ENCODE data around the gene RPAP2.
"Not testable (repeated sequence)": the region's sequence is repeated elsewhere in the genome, so short reads cannot be mapped to it uniquely, and the experiment has no call there.

The RPAP2 gene

DNA sequence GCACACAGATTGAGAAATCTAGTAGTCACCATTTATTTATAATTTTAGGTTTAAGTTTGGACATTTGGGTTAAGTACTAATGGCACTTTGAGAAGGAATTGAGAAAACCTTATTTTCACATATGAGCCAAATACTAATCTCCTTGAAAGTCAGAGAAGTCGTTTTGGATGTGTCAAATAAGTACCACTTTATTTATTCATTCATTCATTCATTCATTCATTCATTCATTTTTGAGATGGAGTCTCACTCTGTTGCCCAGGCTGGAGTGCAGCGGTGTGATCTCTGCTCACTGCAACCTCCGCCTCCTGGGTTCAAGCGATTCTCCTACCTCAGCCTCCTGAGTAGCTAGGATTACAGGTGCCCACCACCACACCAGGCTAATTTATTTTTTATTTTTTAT, 79.1 kb downstream of the RPAP2 start:
- not testable (repeated sequence) for DNase-seq

DNA sequence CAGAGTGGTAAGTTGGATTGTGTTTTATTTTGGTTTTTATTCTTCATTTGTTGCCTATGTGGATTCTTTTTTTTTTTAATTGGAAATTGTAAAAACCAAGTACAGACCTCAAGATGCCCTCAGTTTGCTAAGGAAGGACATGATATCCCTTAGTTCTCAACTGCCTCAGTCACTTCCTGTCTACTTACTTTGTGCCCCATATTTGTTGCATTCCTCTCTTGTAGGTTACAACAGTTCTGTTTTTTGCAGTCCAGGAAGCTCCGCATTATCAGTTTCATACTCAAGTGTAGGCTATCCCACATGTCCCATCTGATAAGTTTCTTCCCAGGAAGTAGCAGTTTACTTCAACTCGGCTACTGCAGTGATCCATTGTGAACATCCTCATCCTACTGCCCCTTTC, 82.0 kb downstream of the RPAP2 start:
- DNase-seq, result no peak

DNA sequence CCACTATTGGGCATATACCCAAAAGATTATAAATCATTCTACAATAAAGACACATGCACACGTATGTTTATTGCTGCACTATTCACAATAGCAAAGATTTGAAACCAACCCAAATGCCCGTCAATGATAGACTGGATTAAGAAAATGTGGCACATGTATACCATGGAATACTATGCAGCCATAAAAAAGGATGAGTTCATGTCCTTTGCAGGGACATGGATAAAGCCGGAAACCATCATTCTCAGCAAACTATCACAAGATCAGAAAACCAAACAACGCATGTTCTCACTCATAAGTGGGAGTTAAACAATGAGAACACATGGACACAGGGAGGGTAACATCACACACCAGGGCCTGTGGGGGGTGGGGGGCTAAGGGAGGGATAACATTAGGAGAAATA, 95.1 kb downstream of the RPAP2 start:
- not testable (repeated sequence) for DNase-seq

DNA sequence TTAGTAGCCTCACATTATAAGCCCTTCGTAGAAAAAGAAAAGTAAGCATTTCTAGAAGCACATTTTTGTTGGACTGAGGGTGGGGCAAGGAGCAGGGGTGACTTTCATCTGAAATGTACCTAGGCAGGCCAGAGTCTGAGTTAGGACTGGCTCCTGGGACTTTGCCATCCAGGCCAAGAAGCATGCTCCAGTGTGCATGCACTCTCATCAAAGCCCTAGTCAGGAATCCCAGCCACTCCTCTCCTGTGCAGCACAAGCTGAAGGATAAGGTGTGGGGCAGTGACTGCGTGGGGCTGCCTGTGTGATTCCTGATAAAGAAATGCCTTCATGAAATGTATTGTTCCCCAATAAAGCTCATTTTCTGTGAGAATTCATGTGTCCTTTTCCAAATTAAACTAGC, 99.7 kb downstream of the RPAP2 start:
- DNase-seq, result no peak

DNA sequence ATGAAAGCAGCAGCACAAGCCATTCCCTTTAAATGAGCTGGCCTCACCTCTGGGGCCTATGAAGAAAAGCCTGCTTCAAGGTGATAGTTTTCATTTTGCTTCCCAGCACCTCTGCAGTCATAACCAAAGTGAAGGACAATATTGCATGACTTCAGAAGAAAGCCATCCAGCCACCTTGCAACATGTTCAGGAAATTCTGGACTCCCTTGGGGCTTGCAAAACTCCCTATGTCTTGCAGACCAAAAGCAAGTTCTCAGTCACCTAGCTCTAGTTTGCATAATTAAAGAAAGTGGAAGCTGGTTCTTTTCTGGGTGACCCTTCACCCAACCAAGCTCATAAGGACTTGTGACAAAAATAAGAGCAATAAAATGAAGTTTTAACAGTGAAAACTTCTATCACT, 100.2 kb downstream of the RPAP2 start:
- DNase-seq, result no peak

DNA sequence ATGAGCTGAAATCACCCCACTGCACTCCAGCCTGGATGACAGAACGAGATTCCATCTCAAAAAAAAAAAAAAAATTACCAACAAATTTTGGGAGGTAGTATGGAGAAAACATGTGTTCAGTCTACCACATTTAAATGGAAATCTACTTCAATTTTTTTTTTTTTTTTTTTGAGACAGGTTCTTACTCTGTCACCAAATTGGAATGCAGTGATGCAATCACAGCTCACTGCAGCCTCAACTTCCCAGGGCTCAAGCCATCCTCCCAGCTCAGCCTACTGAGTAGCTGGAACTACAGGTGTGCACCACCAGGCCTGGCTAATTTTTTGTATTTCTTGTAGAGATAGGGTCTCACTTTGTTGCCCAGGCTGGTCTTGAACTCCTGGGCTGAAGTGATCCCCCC, 105.8 kb downstream of the RPAP2 start:
- no peak for DNase-seq

DNA sequence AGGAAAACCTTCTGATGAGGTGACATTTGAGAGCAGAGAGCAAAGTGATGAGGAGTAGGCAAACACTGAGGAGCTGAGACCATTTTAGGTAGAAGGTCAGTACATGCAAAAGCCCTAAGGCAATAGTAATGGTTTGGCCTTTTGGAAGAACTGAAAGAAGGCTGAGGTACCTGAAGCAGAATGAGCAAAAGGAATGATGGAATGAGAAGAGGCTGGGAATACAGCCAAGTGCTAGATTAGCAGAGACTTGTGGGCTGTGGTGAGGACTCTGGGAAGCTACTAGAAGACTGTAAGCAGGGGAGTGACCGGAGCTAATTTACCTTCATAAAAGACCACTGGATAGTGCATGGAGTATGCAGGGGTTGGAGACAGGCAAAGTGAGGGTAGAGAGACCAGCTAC, 110.0 kb downstream of the RPAP2 start:
- no peak for DNase-seq

DNA sequence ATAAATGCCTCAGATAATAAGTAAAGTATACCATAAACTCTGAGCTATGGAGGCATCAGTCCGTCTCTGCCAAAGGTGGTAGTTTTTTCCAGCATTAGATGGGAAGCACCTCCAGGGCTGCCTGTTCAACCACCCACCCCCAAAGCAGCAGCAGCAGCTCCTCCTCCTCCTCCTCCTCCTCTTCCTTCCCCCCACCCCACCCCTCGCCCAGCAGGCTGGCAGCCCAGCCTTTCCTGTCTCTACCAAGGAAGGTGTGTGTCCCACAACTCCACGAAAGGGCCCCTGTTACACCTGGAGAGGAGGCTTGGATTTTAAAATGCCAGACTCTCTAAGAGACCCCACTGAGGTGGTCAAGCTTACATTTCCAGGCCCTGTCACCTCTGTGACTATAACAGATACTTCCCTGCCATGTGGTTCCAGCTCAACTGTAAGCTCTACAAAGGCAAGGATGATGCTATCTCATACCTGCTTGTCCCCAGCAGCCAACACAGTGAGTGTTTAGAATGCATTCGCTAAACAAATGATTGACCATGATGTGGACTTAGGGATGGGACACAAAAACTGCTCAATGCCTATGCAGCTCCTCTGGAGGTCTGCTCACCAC, 111.2 kb downstream of the RPAP2 start:
- no peak for DNase-seq

DNA sequence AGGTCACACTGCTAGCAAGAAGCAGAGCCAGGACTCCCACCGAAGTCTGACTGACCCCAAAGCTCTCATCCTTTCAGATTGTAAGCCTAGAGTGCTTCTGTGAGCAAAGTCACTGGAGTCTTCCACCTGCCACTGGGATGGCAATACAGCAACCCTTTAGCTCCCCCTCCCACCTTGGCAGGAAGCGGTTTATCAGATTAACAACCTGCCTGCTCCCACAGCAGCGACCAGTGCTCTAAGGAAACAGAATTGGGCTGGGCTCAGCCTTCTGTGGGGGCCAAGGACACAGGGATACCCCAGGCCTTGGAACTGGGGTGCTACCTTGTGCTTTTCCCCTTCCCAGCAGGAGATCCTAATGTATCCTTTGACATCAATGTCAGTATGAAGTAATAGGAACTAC, 111.8 kb downstream of the RPAP2 start:
- no peak for DNase-seq

DNA sequence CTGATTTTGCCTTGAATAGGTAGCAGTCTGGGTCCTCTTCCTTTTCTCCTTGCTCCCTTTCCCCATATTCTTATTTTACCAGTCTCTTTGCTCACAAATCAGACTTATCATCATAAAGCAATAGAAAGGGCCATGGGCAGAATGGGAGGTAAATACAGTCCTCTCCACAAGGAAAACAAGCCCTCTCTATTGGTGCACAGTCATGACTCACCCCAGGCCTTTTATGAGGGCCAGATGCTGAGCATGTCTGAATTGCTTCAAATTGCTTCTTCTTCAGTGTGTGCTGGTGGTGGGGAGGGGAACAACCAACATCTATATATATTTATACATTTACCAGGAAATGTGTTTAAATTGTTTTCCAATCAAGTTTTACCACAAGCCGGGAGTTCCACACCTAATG, 112.7 kb downstream of the RPAP2 start:
- DNase-seq, result peak; percentile 46

DNA sequence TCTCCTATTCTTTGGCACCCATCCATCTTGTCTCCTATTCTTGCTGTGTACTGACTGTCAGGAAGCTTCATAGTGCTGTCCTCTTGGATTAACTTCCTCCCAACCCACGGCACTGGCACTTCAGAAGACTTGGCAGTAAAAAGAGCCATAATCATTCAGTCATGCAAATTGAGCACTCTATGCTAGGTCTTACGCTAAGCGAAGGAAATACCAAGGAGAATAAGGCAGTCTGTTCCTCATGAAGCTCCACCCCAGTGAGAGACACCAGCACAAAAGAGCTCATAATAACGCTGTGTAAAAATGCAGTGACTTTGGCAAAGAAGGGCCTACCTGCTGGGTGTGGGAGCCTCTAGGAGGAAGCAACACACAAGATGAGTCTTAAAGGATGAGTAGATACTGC, 120.8 kb downstream of the RPAP2 start:
- DNase-seq, result no peak

DNA sequence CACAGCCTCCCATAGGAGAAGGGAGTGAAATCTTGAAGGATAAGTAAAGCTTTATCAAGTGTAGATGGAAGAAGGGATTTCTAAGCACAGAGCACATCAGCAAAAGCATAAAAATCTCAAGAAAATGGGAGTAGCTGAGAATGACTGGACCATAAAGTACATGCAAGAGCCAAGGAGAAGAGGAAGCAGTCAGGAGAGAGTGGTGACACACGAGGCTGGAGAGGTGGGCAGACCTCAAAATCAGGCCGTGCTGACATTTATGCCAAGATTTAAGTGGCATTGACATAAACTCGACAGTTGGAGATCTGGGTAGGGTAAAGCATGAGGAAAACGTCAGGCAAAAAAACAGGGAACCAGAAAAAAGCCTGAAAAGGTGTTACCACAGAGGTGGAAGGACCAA, 125.5 kb downstream of the RPAP2 start:
- DNase-seq, result no peak

DNA sequence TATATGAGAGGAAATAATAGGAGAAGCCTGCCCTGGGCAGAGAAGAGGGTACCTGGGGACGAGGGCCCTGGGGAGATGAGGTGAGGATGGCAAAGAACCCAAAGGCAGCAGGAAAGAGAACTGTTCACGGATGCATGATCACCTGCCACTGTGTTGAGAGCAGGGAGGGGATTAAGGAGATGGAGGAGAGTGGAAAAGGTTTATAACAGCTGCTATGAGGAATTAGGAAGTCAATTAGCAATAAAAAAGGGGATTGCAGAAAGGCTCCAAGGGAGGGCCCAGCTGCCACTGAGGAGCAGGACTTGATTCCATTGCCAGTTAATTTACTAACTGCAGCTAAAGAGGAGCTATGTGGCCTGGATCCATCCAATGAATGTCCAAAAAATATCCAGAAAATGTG, 126.8 kb downstream of the RPAP2 start:
- no peak for DNase-seq

DNA sequence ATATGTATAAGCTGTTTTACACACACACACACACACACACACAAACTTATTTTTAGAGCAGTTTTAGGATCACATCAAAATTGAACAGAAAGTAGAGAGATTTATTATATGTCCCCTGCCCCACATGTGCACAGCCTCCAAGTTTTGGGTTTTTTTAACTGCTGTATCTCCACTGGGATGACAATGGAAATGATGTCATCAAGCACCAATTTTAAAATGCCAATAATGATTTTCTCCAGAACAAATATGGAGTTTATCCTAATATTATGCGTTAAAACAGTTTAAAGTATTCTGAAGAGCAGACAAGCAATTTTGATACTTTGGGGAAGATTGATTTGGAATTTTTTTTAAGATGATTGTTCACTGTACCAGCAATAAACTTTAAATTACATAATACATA, 131.2 kb downstream of the RPAP2 start:
- no peak for DNase-seq

DNA sequence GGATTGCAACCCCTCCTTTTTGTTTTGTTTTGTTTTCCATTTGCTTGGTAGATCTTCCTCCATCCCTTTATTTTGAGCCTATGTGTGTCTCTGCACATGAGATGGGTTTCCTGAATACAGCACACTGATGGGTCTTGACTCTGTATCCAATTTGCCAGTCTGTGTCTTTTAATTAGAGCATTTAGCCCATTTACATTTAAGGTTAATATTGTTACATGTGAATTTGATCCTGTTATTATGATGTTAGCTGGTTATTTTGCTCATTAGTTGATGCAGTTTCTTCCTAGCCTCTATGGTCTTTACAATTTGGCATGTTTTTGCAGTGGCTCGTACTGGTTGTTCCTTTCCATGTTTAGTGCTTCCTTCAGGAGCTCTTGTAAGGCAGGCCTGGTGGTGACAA, 135.7 kb downstream of the RPAP2 start:
- not testable (repeated sequence) for DNase-seq

DNA sequence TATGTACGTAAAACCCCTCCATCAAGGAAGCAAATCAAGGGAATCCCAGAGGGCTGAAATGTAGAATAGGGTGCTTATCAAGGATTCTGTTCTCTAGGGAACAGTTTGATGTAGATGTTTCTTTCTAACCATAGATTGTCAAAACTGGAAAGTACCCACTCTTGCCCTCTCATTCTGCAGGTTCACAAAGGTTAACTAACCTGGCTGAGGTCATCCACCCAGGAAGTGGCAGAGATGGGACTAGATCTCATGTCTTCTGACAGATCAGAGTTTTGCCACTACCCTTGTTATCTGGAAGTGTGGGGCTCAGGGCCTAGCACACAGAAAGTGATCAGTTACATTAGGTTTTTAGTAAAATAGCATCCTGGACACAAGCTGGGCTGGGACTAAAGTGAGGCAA, 140.4 kb downstream of the RPAP2 start:
- no peak for DNase-seq

DNA sequence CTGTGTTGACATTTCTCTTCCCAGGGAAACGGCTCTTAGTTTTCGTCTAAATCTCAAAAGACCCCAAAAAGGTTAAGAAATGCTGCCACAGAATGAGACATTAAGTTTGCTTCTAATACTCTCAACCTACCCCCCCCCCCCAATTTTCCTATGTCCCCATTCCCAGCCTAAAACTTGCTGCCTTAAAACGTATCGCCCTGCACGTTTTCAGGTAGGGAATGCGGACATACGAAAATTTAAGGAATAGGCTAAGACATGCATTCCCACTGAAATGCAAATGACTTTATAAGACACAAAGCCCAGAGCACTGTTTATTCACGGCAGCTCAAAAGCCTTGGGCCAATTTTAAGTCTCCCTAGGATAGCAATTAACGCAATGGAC, 142.4 kb downstream of the RPAP2 start:
- no peak for DNase-seq

DNA sequence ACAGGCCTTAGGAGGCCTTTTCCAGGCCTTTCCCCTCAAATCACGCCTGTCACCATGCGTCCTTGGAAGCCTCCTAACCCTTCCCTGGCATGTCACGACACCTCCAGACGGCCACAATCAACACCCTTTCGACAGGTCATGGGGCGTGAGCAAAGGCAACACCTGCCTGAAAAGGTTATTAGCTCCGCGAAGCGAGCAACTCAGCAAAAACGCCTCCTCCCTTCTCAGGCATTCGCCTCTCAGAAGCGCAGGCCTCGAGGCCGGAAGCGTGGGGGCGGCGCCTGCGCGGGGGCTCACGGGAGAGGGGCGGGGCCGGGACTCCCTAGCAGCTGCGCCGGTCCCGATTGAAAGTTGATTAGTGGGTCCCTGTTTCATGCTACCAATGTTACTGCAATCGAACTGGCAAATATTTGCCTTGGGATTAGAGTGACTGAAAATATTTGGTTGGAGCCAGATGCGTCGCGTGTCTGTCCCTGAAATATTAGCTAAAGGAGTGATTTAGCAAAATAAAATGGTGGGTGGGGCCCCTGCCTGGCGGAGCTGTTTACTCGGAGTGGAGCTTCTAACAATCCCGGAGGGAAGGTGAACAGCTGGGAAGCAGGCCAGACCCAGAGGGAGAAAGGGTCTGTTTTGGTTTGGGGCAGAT, 143.0 kb downstream of the RPAP2 start:
- DNase-seq, result peak; percentile 74

DNA sequence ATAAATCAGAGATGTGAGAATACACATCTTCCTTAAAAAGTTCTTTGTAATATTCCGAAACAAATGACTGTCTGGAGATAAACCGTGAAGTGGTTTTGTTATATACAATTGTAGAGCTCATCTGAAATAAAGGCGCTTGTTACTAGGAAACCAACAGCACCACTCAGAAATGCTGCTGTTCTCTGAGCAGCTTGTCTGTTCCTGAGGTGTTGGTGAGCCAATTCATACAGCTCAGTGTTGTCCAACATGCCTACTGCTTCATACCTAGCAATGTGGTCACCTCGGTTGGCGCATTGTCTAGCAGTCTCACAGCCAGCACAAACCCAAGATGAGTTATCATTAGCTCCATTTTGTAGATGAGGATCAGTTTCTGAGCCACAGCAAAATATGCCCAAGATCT, 143.5 kb downstream of the RPAP2 start:
- DNase-seq, result no peak

DNA sequence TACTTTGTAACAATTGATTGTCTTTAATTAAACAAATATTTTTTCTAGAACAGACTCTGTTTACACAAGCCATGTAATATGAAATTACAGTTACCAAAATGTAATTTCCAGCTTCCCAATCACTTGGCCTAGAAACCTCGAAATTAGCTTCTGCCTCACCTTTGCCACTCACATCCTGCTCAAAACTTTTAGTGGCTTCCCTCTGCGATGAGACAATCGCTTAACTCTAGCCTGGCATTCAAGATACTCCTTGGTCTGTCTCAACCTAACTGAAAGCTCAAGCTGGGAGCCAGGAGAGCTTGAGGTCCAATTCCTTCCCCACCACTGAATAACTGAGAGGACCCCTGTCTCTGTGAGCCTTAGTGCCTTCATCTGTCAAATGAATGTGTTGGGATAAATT, 145.0 kb downstream of the RPAP2 start:
- no peak for DNase-seq

DNA sequence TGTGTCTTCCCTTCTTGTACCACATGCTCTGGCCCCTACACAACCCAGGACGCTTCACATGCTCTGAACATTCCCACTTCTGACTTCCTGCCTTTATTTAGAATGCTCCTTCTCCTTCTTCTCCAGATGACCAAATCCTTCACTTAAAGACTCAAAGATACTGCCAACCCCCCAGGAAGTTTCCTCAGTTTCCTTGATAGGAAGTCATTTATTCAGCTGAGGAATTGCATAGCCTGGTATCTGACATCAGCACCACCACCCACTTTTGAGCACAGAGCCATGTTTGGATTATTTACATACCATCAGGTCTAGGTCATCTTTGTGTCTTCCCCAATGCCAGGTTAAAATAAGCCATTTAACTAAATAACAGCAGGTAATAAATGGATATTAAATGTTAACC, 145.5 kb downstream of the RPAP2 start:
- DNase-seq, result no peak

DNA sequence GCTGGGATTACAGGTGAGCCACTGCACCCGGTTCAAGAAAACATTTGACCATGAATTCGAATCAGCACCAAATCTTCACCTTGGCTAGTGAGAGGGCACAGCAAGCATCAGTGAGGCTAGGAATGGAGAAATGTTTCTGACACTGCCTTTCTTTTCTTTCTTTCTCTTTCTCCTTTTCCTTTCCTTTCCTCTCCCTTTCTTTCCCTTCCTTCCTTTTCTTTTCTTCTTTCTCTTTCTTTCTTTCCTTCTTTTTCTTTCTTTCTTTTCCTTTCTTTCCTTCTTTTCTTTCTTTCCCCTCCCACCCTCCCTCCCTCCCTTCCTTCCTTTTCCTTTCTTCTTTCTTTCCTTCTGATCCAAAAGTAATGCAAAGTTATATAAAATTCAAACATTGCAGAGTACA, 147.0 kb downstream of the RPAP2 start:
- no peak for DNase-seq

DNA sequence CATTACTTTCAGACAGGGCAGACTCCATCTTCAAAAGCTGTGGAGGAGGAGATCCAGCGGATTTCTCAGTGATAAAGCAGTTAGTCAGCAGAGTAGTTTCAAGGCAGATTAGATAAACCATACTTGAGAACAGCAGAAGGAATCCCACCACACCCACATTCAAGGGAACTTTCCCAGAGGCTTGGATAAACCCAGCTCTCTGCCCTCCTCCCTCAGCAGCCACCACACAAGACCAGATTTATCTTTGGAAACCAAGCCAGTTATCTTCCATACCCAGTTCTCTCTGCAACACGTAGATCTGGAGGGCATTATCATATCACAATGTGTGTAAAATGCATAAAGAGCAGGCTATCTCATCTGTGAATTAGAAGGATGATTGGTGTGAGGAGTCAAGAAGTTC, 147.7 kb downstream of the RPAP2 start:
- no peak for DNase-seq

DNA sequence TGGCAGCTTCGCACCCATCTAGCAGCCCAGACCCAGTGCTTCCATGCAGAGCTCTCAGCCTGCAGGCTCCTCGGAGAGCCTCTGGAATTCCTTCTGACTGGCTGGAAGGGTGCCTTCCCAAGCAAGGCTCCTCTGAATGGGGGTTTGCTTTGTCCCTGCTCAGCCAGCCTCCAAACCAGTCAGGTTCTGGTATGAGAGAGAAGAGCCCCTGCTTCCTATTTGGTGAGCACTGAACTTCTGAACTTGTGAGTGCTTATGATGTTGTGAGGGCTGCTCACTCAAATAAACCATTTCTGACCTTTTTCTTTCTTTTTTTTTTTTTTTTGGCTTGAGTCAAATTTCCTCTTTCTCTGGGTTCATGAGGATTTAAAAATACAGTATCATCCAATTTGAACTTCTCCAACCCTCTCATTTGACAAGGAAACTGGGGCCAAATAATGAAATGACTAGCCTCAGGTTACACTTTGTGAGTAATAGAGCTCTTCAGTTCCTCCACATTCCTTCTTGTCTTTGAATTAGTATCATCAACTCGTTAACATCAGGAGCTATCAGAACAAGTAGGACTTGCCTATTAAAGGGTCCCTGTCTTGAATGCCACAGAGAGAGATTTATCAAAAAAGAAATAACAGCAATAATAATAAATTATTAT, 148.3 kb downstream of the RPAP2 start:
- DNase-seq, result no peak

DNA sequence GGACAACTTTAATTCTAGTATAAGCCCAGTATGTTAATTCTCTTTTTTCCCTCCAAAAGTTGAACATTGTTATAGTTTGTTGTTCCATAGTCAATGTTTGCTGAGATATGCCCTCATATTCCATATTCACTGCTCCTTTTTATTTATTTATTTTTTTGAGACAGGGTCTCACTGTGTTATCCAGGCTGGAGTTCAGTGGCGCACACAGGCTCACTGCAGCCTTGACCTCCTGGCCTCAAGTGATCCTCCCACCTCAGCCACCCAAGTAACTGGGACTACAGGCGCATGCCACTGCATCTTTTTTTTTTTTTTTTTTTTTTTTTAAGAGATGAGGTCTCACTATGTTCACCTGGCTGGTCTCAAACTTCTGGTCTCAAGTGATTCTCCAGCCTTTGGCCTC, 149.1 kb downstream of the RPAP2 start:
- no peak for DNase-seq
